NCI-H2029 (cell line): Measurements from ENCODE around the gene SLC35D1.
"Not testable (repeated sequence)": the region's sequence is repeated elsewhere in the genome, so short reads cannot be mapped to it uniquely, and the experiment has no call there.

Experiments used
- DNase-seq: peaks from one replicate; lab custom pipeline; 2025; lab: John Stamatoyannopoulos, UW

Gene SLC35D1

DNA sequence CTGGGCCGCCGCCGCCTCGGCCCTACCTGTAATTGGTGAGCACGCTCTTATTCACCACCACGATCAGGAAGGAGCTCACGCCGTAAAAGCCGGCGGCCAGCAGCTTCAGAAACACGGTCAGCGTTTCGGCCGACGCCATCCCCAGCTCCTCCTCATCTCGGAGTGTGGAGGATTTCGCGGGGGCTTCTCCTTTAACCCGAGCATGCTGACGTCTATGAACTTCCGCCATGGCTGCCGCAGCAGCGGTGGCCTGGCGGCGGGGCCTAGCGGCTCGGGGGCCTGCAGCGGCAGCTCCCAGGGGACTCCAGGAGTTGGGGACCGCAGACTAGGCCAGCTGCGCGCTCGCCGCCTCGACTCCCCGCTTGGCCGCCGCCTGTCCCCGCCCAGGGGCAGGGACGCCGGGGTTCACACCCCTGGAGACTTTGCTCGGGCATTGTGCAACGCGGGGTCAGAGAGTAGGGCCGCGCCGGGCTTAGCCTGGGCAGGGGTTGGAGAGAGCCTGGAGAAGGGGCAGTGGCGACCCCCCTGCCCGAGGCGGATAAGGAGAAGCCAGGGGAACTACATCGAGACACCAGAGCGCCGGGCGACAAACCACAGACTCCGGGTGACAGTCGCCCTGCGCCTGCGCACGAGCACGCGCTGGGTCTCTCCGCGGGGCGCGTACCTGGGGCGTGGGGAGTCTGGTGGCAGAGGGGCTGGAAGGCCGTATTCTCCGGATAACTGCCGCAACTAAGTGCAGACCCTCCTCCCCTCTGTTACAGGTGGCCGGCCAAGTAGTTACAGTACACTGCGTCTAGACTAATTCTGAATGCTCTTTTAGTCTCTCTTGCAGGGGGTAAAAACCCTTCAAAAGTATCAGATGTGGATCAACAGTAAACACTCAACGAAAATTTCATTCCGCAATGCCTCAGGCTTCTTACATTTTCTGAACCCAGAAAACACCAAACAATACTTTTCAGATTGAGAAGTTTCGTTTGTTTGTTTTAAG is at the start of gene SLC35D1:
Gene SLC35D1, minus strand, starts transcription at position 364 of the 988 bp plus-strand sequence. Its CDS starts 135 bp downstream, at position 229.
- DNase-seq: peak; percentile 58

DNA sequence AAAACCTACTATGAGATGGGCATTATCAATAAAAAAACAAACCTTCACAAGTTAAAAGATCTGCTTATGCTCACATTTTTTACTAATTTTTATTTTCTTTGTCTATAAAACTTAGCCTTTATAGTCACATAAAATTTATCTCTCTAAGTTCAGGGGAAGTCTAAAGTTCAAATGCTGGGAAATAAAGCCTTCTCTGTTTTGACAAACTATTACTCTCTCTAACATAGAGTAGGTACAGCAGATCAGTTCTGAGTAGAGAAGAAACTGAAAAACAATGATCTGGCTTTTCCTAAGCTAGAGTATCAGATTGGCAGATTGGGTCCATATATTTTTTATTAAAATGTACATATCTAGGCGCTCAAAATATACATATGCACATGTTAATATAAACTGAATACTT is 49.6 kb upstream of the SLC35D1 start:
- no peak for DNase-seq

DNA sequence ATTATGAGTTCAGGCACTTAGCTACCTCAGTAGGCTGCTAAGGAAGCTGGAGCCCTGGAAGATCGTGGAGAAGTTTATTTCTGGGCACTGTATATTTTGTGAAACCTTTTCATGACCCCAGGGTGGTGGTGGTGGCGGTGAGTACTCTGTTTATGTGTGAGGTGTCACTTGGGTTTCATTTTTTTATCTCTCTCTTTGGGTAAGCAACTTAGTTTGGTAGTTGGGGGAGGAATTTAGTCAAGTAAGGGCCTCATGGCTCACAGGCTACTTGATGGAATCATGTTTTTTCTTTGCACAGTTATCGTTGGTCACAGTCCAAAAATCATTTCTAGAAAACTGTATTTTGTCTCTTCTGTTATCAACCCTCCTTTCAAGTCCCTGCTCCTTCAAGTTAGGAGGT is 46.9 kb upstream of the SLC35D1 start:
- DNase-seq: no peak

DNA sequence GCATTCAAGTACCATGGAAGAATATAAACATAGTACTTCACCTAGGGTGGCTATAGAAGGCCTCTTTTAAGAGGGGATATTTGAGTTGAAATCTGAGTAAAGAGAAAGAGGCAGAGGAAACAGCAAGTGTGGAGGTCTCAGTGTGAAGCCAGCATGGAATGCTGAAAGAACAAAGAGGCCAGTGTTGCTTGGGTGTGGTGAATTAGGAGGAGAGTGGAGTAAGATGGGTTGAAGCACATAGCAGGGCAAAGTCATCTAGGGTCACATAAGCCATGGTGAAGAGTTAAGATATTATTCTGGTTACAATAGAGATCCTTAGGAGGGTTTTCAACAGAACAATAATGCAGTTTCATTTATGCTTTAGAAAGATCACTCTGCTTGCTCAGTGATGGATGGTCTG is 43.4 kb upstream of the SLC35D1 start:
- DNase-seq: no peak

DNA sequence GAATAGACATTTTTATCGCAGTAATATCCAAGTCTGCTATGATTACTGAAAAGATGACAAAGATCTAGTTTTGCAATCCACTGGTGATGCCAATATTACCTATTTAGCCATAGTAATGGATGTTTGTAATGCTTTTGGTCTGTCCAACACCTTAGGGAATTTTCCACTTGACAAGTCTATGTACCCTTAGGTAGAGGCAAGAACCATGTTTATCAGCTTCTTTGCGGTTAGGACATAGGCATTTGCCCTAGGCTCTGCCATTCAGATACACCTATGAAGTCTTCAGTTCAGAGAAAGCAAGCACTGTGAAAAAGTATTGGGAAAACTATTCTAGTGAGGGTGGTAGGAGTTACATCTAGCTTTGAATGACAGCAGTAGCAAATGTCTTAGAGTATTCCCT is 40.2 kb upstream of the SLC35D1 start:
- no peak for DNase-seq

DNA sequence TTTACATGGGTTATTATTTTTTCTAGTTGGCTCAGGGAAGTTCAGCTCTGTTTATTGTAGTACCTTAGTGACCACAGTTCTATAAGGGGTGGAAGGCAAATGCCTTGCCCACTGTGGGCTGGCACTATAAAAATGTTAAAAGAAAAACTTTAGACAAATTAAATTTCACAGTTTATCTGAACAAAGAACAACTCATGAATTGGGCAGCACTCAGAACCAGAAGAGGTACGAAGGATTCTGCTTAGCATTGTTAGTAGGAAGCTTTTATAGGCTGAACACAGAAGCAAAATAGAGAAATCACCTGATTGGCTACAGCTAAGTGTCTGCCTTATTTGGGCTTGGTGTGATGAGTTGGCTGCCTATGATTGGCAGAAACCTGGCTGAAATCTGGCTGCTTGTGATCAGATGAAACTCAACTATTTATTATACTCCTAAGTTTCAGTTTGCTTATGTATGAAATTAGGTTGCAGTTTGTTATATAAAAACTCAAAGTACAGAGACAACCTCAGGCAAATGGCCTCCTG is 35.8 kb upstream of the SLC35D1 start:
- DNase-seq: no peak

DNA sequence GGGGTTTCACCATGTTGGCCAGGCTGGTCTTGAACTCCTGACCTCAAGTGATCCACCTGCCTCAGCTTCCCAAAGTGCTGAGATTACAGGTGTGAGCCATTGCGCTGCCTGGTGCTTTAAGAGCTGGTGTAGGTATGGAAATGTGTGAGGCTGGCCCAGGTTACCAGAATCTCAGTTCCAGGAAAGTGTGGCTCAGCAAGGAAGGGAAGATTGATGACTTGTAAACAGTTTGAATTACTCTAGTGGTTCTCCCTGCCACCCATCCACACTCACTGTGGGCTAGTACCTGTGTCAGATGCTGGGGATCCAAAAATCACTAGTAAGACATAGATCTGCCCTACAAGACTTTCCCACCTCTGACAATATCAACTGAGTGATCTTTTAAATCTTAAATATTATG is 34.5 kb upstream of the SLC35D1 start:
- DNase-seq: no peak

DNA sequence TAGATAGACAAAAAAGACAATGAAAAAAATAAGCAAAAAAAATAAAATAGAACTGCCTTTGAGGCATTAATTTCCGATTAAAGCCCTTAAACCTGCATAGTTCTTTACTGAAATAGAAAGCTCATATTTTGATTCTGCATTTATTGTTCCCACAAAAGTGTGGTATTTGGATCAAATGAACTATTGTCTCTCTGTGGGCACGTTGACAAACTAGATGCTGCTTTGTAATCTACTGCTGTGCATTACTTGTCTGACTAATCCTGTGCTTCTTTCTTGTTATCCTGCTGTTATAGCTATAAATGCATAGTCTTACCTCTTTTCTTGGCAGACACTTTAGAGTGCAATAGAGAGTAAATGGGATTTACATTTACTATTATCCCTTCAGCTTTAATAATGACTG is 31.4 kb upstream of the SLC35D1 start:
- no peak for DNase-seq

DNA sequence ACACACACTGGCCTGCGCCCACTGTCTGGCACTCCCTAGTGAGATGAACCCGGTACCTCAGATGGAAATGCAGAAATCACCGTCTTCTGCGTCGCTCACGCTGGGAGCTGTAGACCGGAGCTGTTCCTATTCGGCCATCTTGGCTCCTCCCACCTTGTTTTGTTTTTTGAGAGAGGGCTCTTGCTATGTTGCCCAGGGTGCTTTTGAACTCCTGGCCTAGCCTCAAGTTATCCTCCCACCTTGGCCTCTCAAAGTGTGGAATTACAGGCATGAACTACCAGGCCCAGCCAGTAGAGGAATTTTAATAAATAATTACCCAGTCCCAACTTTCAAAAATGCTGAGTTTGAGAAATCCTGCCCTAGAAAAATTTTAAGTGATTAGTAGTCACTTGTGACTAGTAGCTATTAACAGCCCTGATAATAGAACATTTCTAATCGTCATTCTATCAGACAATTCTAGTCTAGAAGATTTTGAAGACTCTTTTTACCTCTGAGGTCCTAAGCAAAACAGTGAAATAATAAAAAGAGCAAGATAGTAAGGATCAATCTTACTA is 30.9 kb upstream of the SLC35D1 start:
- DNase-seq: no peak

DNA sequence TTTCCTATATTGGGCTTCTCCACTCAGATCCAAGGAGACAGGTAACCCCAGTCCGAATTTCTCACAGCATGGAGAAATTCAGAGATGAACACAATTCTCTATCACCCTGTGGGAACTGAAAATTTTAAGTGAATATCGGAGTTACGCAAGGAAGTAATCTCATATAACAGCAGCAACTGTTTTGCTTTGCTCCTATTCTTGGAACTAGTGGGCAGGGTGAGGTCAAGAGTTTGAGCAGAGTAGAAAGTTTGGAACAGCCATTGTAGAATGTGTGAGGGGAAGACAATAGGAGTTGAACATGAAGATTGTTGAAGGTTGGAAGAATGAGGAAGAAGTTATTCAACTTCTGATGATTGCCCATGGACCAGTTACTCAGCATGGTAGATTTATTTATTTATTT is 24.3 kb upstream of the SLC35D1 start:
- DNase-seq: no peak

DNA sequence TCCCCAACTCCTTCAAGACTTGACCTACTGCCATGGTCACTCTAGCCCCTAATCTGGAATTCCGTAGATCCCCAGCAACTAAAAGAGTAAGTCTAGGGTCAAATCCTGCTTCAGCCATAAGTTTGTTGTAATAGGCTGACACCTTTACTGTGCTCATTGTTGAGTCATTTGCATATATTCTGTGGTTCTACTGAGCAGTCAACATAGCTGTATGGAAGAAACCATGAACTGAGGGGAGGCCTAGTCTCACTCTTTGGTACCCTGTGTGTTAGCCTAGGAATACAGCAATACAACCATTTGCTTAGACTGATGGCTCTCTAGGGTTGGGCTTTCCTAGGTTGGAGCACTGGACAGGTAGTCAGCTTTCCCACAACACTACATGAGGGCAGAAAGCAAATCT is 23.6 kb upstream of the SLC35D1 start:
- DNase-seq: no peak

DNA sequence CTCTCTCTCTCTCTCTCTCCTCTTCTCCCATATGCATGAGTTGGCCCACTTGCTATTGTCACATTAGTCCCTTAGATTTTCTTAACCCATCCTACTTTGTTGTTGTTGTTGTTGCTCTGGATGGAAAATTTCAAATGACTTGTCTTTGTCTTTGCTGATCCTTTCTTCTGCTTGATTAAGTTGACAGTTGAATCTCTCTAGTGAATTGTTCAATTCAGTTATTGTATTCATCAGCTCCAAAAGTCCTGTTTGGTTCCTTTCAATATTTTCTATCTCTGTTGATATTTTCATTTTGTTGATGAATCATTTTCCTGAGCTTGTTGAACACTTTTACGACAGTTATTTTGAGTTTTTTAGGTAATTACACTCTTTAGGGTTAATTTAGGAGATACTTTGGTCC is 18.8 kb upstream of the SLC35D1 start:
- DNase-seq: no peak

DNA sequence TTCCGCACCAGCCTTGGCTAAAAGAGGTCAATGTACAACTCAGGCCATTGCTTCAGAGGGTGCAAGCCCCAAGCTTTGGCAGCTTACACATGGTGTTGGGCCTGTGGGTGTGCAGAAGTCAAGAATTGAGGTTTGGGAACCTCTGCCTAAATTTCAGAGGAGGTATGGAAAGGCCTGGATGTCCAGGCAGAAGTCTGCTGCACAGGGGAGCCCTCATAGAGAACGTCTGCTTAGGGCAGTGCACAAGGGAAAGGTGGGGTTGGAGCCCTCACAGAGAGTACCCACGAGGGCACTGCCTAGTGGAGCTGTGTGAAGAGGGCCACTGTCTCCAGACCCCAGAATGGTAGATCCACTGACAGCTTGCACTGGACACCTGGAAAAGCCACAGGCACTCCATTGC is 13.7 kb upstream of the SLC35D1 start:
- not testable (repeated sequence) for DNase-seq

DNA sequence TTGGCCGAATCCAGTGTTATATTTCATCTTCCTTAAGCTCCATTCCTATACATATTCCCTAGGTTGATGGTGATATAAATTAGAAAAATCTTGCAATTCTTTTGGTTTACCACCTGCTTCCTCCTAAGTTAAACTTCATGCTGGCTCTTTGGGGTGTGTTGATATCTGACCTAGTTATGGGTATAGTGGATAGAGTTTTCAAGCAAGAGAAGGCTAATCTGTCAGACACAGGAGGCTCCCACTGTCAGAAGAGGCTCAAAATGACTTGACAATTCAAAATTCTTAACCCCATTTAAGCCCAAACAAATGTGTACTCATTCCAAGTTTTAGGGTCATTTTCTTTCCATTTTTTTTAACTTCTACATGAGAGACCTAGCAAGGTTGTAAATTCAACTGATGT is 8.5 kb upstream of the SLC35D1 start:
- DNase-seq: no peak

DNA sequence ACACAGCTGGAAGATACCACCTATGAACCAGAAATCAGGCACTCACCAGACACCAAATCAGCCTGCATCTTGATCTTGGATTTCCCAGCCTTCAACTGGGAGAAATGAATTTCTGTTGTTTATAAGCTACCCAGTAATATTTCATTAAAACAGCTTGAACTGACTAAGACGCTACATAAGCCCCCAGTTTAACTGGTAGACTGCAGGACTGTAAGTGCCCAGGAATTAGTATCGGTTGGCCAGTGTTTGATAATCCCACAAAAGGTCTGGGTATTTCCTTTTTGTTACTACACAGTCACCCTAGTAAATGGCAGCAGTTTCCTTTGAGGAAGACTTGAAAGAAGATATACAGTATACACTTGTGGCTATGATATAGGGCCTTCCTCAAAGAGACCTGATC is 7.3 kb upstream of the SLC35D1 start:
- no peak for DNase-seq

DNA sequence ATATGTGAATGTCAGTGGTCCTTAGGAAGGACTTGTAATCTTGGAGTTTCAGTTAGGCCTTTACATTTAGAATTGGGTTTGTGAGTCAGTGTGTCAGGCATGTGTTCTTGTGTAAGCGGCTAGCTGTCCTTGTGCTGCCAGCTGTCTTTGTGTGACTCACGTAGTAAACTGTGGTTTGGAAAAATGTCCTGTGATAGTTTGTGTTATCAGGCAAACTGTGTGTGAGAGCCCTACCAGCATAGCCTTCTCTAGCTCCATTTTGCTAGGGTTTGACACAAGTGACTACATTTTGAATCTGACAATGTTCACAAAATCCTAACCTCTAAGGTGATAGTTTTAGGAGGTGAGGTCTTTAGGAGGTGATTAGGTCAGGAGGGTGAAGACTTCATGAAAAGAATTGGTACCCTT is 6.9 kb upstream of the SLC35D1 start:
- DNase-seq: no peak

DNA sequence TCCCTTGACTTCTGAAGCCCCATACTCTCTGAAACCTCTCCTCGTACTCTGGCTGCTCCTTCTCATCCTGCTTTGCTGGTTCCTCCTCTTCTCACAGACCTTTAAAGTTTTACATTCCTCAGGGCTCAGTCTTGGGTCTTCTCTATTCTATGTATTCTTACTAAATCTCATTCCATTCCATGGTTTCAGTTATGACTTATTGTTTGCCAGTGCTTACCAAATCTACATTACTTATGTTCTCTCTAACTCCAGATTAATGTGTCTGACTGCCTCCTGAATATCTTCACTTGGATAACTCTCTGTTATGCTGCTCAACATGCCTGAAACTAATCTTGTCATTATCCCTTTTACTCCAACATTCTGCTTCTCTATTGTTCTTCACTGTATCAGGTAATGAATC is 5.4 kb upstream of the SLC35D1 start:
- DNase-seq: no peak

DNA sequence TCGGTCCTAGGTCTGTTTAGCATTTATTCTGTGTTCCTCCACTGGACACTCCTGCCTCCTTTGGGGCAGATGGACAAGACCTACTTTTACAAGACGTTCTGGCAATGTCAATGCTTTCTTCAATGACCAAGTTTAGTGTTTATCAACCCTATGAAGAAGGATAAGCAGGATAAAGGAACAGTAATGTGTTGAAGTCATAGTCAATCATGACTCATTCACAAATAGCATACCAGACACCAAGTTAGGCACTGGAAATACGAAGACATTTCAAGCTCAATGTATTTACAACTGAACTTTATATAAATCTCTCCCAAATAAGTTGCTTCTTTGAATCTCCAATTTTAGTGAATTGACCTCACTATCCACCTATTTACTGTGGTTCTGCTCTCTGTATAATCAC is 4.8 kb upstream of the SLC35D1 start:
- no peak for DNase-seq

DNA sequence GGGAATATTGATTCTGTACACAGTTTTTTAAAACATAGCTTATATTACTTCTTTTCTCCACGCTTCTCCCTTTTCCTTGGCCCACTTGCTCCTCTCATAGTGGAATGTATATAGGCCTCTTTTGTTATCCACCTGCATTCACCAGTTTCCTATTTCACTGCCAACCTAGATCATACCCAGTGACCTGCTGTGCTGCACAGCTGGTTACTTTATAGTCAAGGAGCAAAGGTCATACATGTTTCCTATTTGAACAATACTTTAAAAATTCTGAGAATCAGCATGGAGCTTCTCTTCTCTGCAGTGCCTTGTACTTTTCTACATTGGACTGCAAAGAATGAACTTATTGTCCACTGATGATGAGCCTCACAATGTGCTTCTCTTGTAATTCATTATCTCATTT is 4.3 kb upstream of the SLC35D1 start:
- DNase-seq: no peak

DNA sequence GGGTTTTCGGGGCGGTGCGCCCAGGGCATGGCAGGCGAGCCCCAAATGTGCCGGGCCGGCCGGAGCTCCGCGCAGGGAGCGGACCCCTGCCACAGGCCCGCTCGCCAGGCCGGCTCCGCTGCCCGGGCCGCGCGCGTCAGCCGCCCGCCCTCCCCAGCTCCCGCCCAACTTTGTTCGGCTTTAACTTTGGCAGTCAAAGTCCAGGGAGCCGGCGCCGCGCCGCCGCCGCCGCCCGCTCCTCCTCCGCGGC is 488 bp downstream of the SLC35D1 start:
- no peak for DNase-seq

DNA sequence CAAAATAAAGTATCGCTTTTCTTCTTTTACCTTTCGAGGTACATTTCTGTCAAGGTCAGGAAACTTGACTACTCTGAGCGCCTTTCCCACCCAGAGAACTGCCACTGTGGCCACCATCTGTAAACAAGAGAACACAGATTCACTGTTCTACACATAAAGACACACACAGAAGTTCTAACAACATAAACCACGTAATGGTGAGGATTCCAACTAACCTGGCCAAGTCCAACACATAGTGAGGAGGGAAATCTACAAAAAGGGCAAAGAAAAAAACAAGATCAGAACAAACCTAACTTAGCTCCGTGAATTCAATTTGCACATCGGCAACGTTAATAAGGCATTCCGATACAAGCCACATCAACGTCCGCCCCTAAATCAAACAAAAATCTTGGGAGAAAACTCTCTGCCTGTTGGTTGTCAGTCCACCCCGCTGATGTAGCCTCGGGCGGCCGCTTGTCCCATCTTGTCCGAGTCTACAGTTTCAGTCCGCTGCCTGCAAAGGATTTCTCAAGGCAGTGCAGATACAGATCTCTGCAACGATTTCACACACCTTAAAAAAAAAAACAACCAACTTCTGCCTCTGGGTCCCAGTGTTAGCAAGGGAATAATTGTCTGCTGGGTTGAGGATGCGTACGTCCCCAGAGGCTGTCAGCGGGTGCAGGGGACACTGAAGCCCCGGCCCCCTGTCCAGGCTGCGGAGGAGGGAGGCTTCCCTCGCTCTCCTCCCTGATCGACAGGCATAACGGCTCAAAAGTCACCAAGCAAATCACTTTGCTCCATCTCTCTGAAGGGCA is 1.0 kb downstream of the SLC35D1 start:
- peak; percentile 5 for DNase-seq

DNA sequence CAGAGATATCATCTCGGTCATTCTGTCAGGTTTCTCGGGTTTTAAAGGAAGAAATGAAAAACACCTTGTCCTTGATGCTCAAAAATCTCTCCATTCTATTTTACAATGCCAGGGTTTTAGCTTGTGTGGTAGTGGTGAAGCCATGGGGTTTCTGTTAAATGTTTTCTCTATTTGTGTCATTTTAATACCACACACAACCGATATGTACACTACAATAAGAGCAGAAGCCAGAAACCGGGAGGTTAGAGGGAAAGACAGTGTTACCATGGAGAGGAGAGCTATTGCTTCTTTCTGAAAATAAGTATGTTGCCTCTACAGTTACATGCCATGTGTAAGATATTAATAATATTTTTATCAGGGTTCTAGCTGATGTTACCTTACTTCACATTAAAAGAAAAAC is 2.8 kb downstream of the SLC35D1 start:
- DNase-seq: no peak
